C4-2B (cell line): ENCODE results near the gene PCDHGC3.

ENCODE experiments used
- H3K27ac ChIP-seq: fragments of 450-650 bp; 2 replicates; pipeline ENCODE4 v1.5.1; 2017
- ZFX ChIP-seq: fragments of 450-650 bp; IDR thresholded peaks from 2 replicates; pipeline ENCODE4 v1.6.1; 2017
- TF ChIP-seq, protein P1 (sequence below): fragments of 450-650 bp; conservative IDR thresholded peaks from 2 replicates; pipeline ENCODE4 v1.5.1; 2017; ENCODE audit warnings: mild to moderate bottlenecking

Gene PCDHGC3

GRCh38 chr5:141439411-141440141, 36.2 kb upstream of the PCDHGC3 start:
- no peak overlapping the region for H3K27ac ChIP-seq

DNA sequence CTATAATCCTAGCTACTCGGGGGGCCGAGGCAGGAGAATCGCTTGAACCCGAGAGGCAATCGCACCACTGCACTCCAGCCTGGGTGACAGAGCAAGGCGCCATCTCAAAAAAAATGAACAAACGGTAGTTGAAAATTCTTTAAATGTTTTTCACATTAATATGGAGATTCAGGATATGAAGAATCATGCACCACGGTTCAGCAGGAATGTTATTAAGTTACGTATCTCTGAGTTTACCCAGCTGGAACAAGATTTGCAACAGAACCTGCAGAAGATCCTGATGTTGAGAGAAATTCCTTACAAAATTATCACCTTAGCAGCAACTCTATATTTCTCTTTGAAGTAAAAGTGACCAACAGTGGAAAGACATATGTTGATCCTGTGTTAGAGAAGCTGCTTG, 35.4 kb upstream of the PCDHGC3 start:
- TF ChIP-seq, protein P1, sequence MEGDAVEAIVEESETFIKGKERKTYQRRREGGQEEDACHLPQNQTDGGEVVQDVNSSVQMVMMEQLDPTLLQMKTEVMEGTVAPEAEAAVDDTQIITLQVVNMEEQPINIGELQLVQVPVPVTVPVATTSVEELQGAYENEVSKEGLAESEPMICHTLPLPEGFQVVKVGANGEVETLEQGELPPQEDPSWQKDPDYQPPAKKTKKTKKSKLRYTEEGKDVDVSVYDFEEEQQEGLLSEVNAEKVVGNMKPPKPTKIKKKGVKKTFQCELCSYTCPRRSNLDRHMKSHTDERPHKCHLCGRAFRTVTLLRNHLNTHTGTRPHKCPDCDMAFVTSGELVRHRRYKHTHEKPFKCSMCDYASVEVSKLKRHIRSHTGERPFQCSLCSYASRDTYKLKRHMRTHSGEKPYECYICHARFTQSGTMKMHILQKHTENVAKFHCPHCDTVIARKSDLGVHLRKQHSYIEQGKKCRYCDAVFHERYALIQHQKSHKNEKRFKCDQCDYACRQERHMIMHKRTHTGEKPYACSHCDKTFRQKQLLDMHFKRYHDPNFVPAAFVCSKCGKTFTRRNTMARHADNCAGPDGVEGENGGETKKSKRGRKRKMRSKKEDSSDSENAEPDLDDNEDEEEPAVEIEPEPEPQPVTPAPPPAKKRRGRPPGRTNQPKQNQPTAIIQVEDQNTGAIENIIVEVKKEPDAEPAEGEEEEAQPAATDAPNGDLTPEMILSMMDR = no peak
- no peak for TF ChIP-seq ZFX
- no peak overlapping the region for H3K27ac ChIP-seq

More at GRCh38 chr5:141439411-141440141, 36.2 kb upstream of the PCDHGC3 start:
- TF ChIP-seq ZFX = no peak
- TF ChIP-seq, protein P1 = no peak

GRCh38 chr5:141441571-141442170, 34.1 kb upstream of the PCDHGC3 start:
- no peak for TF ChIP-seq ZFX
- no peak overlapping the region for H3K27ac ChIP-seq

DNA sequence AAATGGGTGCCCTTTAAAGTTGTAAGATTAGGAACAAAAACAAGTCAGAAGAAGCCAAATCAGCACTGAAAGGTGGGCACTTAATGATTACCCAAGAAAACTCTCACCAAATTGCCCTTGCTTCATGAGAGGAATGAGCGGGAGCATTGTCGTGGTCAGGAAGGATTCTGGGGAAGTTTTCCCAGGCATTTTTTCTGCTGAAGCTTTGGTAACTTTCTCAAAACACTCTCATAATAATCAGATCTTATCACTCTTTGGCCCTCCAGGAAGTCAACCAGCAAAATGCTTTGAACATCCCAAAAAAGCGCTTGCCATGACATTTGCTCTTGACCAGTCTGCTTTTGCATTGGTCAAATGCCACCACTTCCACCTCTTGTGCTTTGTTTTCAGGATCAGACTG, 10.4 kb upstream of the PCDHGC3 start:
- no peak overlapping the region for H3K27ac ChIP-seq
- TF ChIP-seq, protein P1 = no peak
- TF ChIP-seq ZFX = no peak

DNA sequence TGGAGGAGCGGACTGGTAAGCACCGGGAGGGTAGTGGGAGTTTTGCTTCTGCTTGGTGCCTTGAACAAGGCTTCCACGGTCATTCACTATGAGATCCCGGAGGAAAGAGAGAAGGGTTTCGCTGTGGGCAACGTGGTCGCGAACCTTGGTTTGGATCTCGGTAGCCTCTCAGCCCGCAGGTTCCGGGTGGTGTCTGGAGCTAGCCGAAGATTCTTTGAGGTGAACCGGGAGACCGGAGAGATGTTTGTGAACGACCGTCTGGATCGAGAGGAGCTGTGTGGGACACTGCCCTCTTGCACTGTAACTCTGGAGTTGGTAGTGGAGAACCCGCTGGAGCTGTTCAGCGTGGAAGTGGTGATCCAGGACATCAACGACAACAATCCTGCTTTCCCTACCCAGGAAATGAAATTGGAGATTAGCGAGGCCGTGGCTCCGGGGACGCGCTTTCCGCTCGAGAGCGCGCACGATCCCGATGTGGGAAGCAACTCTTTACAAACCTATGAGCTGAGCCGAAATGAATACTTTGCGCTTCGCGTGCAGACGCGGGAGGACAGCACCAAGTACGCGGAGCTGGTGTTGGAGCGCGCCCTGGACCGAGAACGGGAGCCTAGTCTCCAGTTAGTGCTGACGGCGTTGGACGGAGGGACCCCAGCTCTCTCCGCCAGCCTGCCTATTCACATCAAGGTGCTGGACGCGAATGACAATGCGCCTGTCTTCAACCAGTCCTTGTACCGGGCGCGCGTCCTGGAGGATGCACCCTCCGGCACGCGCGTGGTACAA, 556 bp downstream of the PCDHGC3 start:
- TF ChIP-seq, protein P1 = no peak
- TF ChIP-seq ZFX = no peak
- no peak overlapping the region for H3K27ac ChIP-seq

DNA sequence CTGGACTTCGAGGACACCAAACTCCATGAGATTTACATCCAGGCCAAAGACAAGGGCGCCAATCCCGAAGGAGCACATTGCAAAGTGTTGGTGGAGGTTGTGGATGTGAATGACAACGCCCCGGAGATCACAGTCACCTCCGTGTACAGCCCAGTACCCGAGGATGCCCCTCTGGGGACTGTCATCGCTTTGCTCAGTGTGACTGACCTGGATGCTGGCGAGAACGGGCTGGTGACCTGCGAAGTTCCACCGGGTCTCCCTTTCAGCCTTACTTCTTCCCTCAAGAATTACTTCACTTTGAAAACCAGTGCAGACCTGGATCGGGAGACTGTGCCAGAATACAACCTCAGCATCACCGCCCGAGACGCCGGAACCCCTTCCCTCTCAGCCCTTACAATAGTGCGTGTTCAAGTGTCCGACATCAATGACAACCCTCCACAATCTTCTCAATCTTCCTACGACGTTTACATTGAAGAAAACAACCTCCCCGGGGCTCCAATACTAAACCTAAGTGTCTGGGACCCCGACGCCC, 1.3 kb downstream of the PCDHGC3 start:
- H3K27ac ChIP-seq = no peak overlapping the region
- TF ChIP-seq ZFX = no peak
- TF ChIP-seq, protein P1 = no peak

DNA sequence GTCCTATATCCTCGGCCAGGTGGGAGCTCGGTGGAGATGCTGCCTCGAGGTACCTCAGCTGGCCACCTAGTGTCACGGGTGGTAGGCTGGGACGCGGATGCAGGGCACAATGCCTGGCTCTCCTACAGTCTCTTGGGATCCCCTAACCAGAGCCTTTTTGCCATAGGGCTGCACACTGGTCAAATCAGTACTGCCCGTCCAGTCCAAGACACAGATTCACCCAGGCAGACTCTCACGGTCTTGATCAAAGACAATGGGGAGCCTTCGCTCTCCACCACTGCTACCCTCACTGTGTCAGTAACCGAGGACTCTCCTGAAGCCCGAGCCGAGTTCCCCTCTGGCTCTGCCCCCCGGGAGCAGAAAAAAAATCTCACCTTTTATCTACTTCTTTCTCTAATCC, 2.0 kb downstream of the PCDHGC3 start:
- H3K27ac ChIP-seq = no peak overlapping the region
- no peak for TF ChIP-seq ZFX

GRCh38 chr5:141478321-141478945, 2.7 kb downstream of the PCDHGC3 start:
- no peak overlapping the region for H3K27ac ChIP-seq
- no peak for TF ChIP-seq ZFX
- TF ChIP-seq, protein P1 = peak; percentile 86
